Tibial nerve (tissue), 4 donors: ENCODE measurements around the gene SLC24A3. TPM values are rescaled to one million over a fixed set of nuclear protein-coding genes. Genes with fewer than 3 reads are reported as not detected.

Experiments
- DNase-seq, 2 donors: peaks; one replicate each; pipeline ENCODE4 v3.0.0-alpha.2; 2019; ENCODE audit warnings: low spot score in 2 of 2
- H3K27ac ChIP-seq, 4 donors: fragments of 200-600 bp; sonication (generic) in 3 of 4; one replicate each; pipeline ENCODE4 v1.5.1; 2017 to 2019; ENCODE audit warnings: mild to moderate bottlenecking in 1 of 4
- H3K27me3 ChIP-seq, 2 donors: fragments of 200-600 bp; sonication (generic) in 1 of 2; one replicate each; pipeline versions ENCODE4 v1.5.1 to v1.6.0; 2017 to 2019
- H3K36me3 ChIP-seq, 3 donors: fragments of 200-600 bp; sonication (generic); one replicate each; pipeline ENCODE4 v1.5.1; 2018 to 2019
- H3K4me1 ChIP-seq, 4 donors: fragments of 200-600 bp; sonication (generic) in 3 of 4; one replicate each; pipeline ENCODE4 v1.5.1; 2017 to 2019
- H3K4me3 ChIP-seq, 4 donors: fragments of 200-600 bp; sonication (generic) in 3 of 4; one replicate each; pipeline ENCODE4 v1.5.1; 2017 to 2019; ENCODE audit warnings: mild to moderate bottlenecking in 1 of 4, moderate library complexity in 1 of 4
- H3K9me3 ChIP-seq, 4 donors: fragments of 200-600 bp; sonication (generic) in 3 of 4; one replicate each; pipeline ENCODE4 v1.5.1; 2017 to 2019
- CTCF ChIP-seq, 5 experiments: fragments of 200-600 bp in 3 of 5; fragments of 450-650 bp in 2 of 5; sonication (generic) in 3 of 5; IDR thresholded peaks; one replicate each; pipeline ENCODE4 v1.5.1; 2016 to 2019; ENCODE audit warnings: antibody characterized with exemption in 5 of 5, mild to moderate bottlenecking in 3 of 5, moderate library complexity in 2 of 5
- EP300 ChIP-seq, 2 donors: sonication (generic); formaldehyde crosslinking; IDR thresholded peaks; one replicate each; pipeline ENCODE4 v1.6.1; 2017; ENCODE audit warnings: antibody characterized with exemption in 2 of 2, mild to moderate bottlenecking in 1 of 2
- POLR2A ChIP-seq, 2 donors: fragments of 450-650 bp; IDR thresholded peaks; one replicate each; pipeline ENCODE4 v1.6.1; 2017; ENCODE audit warnings: antibody characterized with exemption in 2 of 2, mild to moderate bottlenecking in 2 of 2, moderate library complexity in 2 of 2
- WGBS, 2 donors: methylation state at CpG; one replicate each; pipeline ENCODE4 v1.1.5; 2018; 5-methylcytosine and 5-hydroxymethylcytosine counted together
- total RNA-seq, 4 donors: library from RNA; depleted of rRNA; stranded (reverse); fragments of >200 nt; gene quantifications; one replicate each; pipeline ENCODE4 v1.1.0, GENCODE V29; 2016

SLC24A3 gene
- total RNA-seq, 4 donors from 2014 or later, result 1.3 to 4.0 (median 2.7) TPM

- TF ChIP-seq CTCF (IDR thresholded peaks at IDR 0.05) (no peak), POLR2A (IDR thresholded peaks at IDR 0.05) (no peak), EP300 (IDR thresholded peaks at IDR 0.05) (no peak)
- H3K4me1 ChIP-seq, result no peaks in the 10 kb centered on the region
- no peaks in the 10 kb centered on the region for H3K36me3 ChIP-seq
- WGBS, 2 donors, result 79 to 84% methylated on average over 10 of the region's 10 CpGs
- no peaks in the 10 kb centered on the region for H3K27me3 ChIP-seq
- no peaks in the 10 kb centered on the region for H3K9me3 ChIP-seq
- no peak for DNase-seq
- H3K27ac ChIP-seq, result no peak overlapping the region
- H3K4me3 ChIP-seq, result no peak overlapping the region
Measured at GRCh38 chr20:19466206-19466928, 253.9 kb downstream of the SLC24A3 start.

- Histone ChIP-seq H3K27ac (no peak overlapping the region), H3K4me3 (no peak overlapping the region), H3K9me3 (no peaks in the 10 kb centered on the region), H3K36me3 (no peaks in the 10 kb centered on the region), H3K27me3 (no peaks in the 10 kb centered on the region), H3K4me1 (no peaks in the 10 kb centered on the region)
- TF ChIP-seq CTCF (IDR thresholded peaks at IDR 0.05), result no peak
- no peak for TF ChIP-seq EP300 (IDR thresholded peaks at IDR 0.05)
- TF ChIP-seq POLR2A (IDR thresholded peaks at IDR 0.05), result no peak
- 78 to 82% methylated on average over 8 of the region's 8 CpGs for WGBS, 2 donors
- DNase-seq, result no peak
Measured at GRCh38 chr20:19473216-19473921, 260.9 kb downstream of the SLC24A3 start.

- no peaks in the 10 kb centered on the region for H3K27me3 ChIP-seq
- no peak for DNase-seq
- H3K4me1 ChIP-seq, result no peaks in the 10 kb centered on the region
- no peaks in the 10 kb centered on the region for H3K36me3 ChIP-seq
- H3K9me3 ChIP-seq, result no peaks in the 10 kb centered on the region
- H3K27ac ChIP-seq, result no peak overlapping the region
- no peak overlapping the region for H3K4me3 ChIP-seq
- no peak for TF ChIP-seq CTCF (IDR thresholded peaks at IDR 0.05)
- no peak for TF ChIP-seq POLR2A (IDR thresholded peaks at IDR 0.05)
- TF ChIP-seq EP300 (IDR thresholded peaks at IDR 0.05), result no peak
- 79 to 82% methylated on average over 6 of the region's 6 CpGs for WGBS, 2 donors
Measured at GRCh38 chr20:19473922-19474286, 261.5 kb downstream of the SLC24A3 start.

- Histone ChIP-seq H3K4me3 (no peak overlapping the region), H3K9me3 (no peaks in the 10 kb centered on the region), H3K27me3 (no peaks in the 10 kb centered on the region), H3K4me1 (no peaks in the 10 kb centered on the region), H3K27ac (no peak overlapping the region), H3K36me3 (no peaks in the 10 kb centered on the region)
- WGBS, 2 donors, result 87 to 93% methylated on average over 5 of the region's 5 CpGs
- TF ChIP-seq CTCF (IDR thresholded peaks at IDR 0.05) (no peak), POLR2A (IDR thresholded peaks at IDR 0.05) (no peak), EP300 (IDR thresholded peaks at IDR 0.05) (no peak)
- DNase-seq, result no peak
Measured at GRCh38 chr20:19478320-19478895, 266.0 kb downstream of the SLC24A3 start.

GRCh38 chr20:19482726-19483125 lies 270.3 kb downstream of the SLC24A3 start:
- Histone ChIP-seq H3K36me3 (no peaks in the 10 kb centered on the region), H3K27ac (no peak overlapping the region), H3K4me3 (no peak overlapping the region), H3K27me3 (no peaks in the 10 kb centered on the region), H3K4me1 (no peaks in the 10 kb centered on the region), H3K9me3 (no peaks in the 10 kb centered on the region)
- no peak for DNase-seq
- 29 to 62% methylated on average over 2 of the region's 2 CpGs for WGBS, 2 donors
- TF ChIP-seq POLR2A (IDR thresholded peaks at IDR 0.05), result no peak
- no peak for TF ChIP-seq CTCF (IDR thresholded peaks at IDR 0.05)
- no peak for TF ChIP-seq EP300 (IDR thresholded peaks at IDR 0.05)
